ENCODE measurements around the gene ZC3H7B. TPM values are rescaled to one million over a fixed set of nuclear protein-coding genes. Genes with fewer than 3 reads are reported as not detected.
A peak's percentile ranks its signal among the peaks of the same experiment; 100 is the strongest.

ZC3H7B gene
- total RNA-seq, 1 donor from 2014 or later: 83.4 TPM

- H3K27ac Mint-ChIP-seq: no peak overlapping the region
- peaks cover 4% of the 10 kb centered on the region for H3K36me3 Mint-ChIP-seq (ENCODE audit: insufficient read depth)
- TF ChIP-seq, protein P1, sequence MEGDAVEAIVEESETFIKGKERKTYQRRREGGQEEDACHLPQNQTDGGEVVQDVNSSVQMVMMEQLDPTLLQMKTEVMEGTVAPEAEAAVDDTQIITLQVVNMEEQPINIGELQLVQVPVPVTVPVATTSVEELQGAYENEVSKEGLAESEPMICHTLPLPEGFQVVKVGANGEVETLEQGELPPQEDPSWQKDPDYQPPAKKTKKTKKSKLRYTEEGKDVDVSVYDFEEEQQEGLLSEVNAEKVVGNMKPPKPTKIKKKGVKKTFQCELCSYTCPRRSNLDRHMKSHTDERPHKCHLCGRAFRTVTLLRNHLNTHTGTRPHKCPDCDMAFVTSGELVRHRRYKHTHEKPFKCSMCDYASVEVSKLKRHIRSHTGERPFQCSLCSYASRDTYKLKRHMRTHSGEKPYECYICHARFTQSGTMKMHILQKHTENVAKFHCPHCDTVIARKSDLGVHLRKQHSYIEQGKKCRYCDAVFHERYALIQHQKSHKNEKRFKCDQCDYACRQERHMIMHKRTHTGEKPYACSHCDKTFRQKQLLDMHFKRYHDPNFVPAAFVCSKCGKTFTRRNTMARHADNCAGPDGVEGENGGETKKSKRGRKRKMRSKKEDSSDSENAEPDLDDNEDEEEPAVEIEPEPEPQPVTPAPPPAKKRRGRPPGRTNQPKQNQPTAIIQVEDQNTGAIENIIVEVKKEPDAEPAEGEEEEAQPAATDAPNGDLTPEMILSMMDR (IDR thresholded peaks at IDR 0.05; ENCODE audit: unreplicated experiment): no peak
- no peaks in the 10 kb centered on the region for H3K9me3 Mint-ChIP-seq (ENCODE audit: low read depth)
- H3K4me3 Mint-ChIP-seq (ENCODE audit: low read depth): no peak overlapping the region
- no peaks in the 10 kb centered on the region for H3K4me1 Mint-ChIP-seq (ENCODE audit: low read depth)
- DNase-seq (ENCODE audit: low spot score, unreplicated experiment): no peak
- no peaks in the 10 kb centered on the region for H3K27me3 Mint-ChIP-seq
Observed at GRCh38 chr22:41260871-41261270, 40.5 kb upstream of the ZC3H7B start.

- TF ChIP-seq, protein P1 (IDR thresholded peaks at IDR 0.05; ENCODE audit: unreplicated experiment): no peak
- Mint-ChIP-seq H3K36me3 (ENCODE audit: insufficient read depth) (peaks cover 9% of the 10 kb centered on the region), H3K9me3 (ENCODE audit: low read depth) (no peaks in the 10 kb centered on the region), H3K27me3 (no peaks in the 10 kb centered on the region), H3K27ac (no peak overlapping the region), H3K4me1 (ENCODE audit: low read depth) (no peaks in the 10 kb centered on the region), H3K4me3 (ENCODE audit: low read depth) (no peak overlapping the region)
- no peak for DNase-seq (ENCODE audit: low spot score, unreplicated experiment)
Observed at GRCh38 chr22:41261541-41262249, 39.6 kb upstream of the ZC3H7B start.

DNA sequence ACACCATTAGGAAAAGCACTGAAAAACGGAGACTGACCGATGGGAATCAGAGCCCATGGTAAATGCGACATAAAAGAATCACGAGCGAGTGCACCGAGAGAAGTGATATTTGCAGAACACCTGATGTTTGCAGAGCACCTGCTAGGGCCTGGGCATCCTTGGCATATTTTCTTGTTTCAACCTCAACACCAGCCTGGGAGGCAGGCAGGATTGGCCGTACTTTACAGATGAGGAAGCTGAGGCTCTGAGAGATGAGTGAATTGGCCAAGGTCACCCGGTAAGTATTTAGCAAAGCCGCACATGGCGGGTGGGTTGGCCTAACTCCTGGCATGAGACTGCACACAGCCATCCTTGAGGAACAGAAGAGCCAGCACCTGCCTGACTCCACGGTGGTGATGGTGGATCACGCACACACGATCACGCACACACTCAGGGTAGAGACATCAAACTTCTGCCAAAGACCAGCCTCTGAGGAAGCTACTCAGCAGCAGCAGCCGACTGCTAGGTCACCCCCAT lies 39.0 kb upstream of the ZC3H7B start:
- TF ChIP-seq, protein P1 (IDR thresholded peaks at IDR 0.05; ENCODE audit: unreplicated experiment): no peak
- Mint-ChIP-seq H3K36me3 (ENCODE audit: insufficient read depth) (peaks cover 9% of the 10 kb centered on the region), H3K9me3 (ENCODE audit: low read depth) (no peaks in the 10 kb centered on the region), H3K27ac (no peak overlapping the region), H3K27me3 (no peaks in the 10 kb centered on the region), H3K4me1 (ENCODE audit: low read depth) (no peaks in the 10 kb centered on the region), H3K4me3 (ENCODE audit: low read depth) (no peak overlapping the region)
- no peak for DNase-seq (ENCODE audit: low spot score, unreplicated experiment)

DNA sequence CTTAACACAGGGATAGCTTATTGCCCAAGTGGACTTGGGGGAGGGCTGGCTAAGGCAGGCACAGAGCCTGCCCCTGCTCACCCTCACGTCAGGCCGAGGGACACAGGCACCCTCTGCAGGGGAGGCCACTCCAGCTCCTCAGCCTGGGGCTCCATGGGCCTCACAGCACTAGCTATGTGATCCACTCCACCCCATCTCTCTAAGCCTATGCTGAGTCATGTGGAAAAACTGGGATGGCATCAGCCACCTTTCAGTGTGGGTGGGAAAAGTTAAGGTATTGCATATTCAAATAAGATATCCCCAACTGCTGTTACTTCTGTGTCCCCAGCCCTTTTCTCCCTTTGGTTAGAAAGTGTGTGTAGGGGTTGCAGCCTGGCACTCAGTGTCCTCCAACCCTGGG lies 37.6 kb upstream of the ZC3H7B start:
- no peak for DNase-seq (ENCODE audit: low spot score, unreplicated experiment)
- H3K27ac Mint-ChIP-seq: no peak overlapping the region
- H3K4me3 Mint-ChIP-seq (ENCODE audit: low read depth): no peak overlapping the region
- no peaks in the 10 kb centered on the region for H3K27me3 Mint-ChIP-seq
- TF ChIP-seq, protein P1 (IDR thresholded peaks at IDR 0.05; ENCODE audit: unreplicated experiment): no peak
- peaks cover 10% of the 10 kb centered on the region for H3K36me3 Mint-ChIP-seq (ENCODE audit: insufficient read depth)
- no peaks in the 10 kb centered on the region for H3K4me1 Mint-ChIP-seq (ENCODE audit: low read depth)
- H3K9me3 Mint-ChIP-seq (ENCODE audit: low read depth): no peaks in the 10 kb centered on the region

- Mint-ChIP-seq H3K4me3 (ENCODE audit: low read depth) (no peak overlapping the region), H3K27me3 (no peaks in the 10 kb centered on the region), H3K27ac (peak overlapping the region; percentile 58), H3K9me3 (ENCODE audit: low read depth) (no peaks in the 10 kb centered on the region), H3K4me1 (ENCODE audit: low read depth) (no peaks in the 10 kb centered on the region), H3K36me3 (ENCODE audit: insufficient read depth) (peaks cover 10% of the 10 kb centered on the region)
- TF ChIP-seq, protein P1 (IDR thresholded peaks at IDR 0.05; ENCODE audit: unreplicated experiment): no peak
- DNase-seq (ENCODE audit: low spot score, unreplicated experiment): no peak
Observed at GRCh38 chr22:41264408-41264941, 36.9 kb upstream of the ZC3H7B start.
